HG02938 (cell line): Measurements from ENCODE around the gene C1orf216.
"Not testable (repeated sequence)": the region's sequence is repeated elsewhere in the genome, so short reads cannot be mapped to it uniquely, and the experiment has no call there.

Experiments
- ATAC-seq: cut with Tn5 transposase; IDR thresholded peaks from one replicate; pipeline ENCODE4 v1.9.1; 2021; ENCODE audit warnings: mild to moderate bottlenecking, moderate library complexity; ENCODE audit not compliant: unreplicated experiment

Gene C1orf216

DNA sequence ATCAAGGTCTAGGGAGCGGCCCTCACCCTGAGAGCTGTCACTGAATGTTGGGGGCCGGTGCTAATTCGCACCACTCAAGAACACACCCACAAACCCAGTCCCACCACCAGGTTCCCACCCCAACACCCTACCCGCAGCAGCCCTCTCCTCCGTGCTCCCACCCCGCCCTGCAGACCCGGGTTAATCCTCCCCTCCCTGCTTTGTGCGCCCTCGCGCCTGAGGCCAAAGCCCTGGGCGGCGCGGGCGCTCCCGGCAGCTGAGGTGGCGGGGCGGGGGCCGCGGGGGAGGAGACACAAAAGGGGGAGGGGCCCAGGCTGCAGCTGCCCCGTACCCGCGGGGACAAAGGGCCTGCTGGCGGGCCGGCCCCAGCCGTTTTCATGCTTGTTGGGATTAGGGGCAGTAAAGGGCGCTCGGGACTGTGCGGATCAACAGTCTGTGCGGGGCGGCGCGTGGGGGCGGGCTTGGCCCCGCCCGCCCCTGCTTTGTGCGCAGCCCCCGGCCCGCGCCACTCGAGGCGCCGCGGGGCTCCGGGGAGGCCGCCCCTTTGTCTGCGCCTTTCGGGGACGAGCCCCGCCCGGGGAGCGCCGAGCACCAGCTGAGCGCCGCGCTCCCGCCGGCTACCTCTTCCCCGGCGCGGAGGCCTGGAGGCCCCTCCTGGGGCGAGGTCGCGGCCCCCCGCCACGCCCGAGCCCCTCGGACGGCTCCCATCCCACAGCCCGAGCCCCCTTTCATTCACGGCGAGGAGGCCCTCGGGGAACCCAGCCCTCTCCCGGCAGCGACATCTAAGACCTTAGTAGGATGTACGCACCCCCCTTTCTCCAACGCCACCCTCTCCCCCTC, 10.9 kb downstream of the C1orf216 start:
- no peak for ATAC-seq

- ATAC-seq: no peak
These were observed 11.7 kb downstream of the C1orf216 start for GRCh38 chr1:35706846-35707600.

DNA sequence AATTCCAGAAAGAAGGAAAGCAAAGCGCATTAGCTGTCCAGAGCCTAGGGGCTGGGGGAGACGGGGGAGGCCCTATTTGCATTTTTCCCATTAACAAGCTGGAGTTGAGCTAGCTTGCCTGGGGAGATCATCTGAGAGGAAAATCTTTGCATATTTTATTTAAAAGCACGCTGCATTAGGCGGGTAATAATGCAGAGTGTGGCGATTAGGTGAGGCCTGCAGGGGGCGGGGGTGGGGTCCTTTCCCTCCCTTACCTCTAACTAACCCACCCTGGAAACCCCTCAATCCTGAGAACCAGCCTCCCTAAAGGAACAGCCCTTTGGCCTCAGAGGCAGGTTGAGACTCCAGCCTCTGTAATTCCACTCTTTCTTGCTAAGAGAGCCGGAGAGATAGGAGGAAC, 16.2 kb downstream of the C1orf216 start:
- no peak for ATAC-seq

GRCh38 chr1:35699152-35699551, 19.5 kb downstream of the C1orf216 start:
- not testable (repeated sequence) for ATAC-seq

DNA sequence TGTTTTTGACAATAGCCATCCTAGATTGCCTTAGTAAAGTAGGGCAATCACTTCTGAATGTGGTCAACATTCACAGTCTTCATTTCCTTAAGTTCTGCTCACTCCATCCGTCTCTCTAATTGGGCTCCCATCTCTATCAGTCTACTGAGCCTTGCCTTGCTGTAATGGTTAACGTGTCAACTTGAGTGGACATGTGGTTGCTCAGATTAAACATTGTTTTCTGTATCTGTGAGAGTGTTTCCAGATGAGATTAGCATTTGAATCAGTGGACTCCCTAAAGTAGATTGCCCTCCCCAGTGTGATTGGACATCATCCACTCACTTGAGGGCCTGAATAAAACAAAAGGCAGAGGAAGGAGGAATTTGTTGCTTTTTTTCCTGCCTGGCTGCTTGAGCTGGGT, 26.4 kb downstream of the C1orf216 start:
- no peak for ATAC-seq

DNA sequence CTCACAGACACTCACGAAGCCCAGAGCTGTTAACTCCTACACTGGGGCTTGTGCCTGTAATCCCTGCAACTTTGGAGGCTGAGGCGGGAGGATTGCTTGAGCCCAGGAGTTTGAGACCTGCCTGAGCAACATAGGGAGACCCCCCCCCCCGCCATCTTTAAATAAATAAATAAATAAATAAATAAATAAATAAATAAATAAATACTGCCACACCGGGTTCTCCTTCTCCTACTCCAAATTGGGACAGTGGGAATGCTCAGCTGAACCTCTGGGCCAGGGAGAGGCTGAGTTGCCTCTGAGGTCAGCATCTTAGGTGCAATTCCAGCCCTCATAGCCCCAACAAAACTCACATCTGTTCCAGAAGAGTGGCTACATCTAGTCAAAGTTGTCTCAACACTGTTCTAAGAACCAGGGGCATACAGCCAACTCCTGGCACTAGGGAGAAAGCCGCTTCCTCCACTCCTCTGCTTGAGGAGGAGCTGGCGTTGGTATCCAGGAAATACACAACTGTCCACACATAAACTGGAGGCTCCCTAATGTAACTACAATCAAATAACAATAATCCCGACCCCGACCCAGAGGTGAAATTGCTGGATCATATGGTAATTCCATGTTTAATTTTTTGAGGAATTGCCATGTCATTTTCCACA, 27.0 kb downstream of the C1orf216 start:
- ATAC-seq: no peak

DNA sequence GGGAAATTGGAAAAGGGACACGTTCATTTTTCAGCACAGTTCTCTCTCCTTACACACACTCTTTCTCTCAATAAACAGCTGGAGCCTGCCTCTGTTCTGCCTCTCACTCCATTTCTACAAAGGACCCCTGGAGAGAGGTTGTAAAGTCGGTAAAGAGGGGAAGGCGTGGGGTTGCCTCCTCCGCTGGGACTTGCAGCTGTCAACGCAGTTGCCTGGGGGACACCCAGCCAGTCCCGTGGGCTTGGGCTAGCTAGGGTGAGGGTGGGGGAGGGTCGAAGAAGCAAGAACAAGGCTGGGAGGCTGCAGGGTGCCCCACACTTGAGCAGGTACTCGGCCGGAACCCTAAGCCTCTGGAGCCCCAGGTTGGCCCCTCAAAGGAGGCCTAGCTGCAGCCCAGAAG, 27.6 kb downstream of the C1orf216 start:
- ATAC-seq: no peak

GRCh38 chr1:35690103-35690502, 28.6 kb downstream of the C1orf216 start:
- not testable (repeated sequence) for ATAC-seq

DNA sequence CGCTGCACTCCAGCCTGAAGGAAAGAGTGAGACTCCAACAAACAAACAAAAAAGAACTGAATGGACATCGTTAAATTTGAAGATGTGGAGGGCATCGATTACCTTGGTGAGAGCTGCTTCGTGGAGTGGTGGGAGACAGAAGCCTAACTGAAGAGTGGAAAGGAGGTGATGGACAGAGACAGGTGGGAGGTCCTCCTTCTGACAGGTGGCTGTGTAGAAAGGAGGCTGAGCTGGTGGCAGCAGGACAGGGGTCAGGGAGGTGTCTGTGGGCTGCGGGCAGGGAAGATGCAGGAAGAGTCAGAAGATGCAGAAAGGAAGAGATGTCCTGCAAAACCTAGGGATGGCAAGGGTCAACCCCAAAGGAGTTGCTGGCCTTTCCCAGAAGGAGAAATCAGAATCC, 30.5 kb downstream of the C1orf216 start:
- ATAC-seq: no peak

- ATAC-seq: no peak
These were observed 35.7 kb downstream of the C1orf216 start for GRCh38 chr1:35683012-35683411.

- ATAC-seq: no peak
These were observed 38.4 kb downstream of the C1orf216 start for GRCh38 chr1:35680271-35680670.

DNA sequence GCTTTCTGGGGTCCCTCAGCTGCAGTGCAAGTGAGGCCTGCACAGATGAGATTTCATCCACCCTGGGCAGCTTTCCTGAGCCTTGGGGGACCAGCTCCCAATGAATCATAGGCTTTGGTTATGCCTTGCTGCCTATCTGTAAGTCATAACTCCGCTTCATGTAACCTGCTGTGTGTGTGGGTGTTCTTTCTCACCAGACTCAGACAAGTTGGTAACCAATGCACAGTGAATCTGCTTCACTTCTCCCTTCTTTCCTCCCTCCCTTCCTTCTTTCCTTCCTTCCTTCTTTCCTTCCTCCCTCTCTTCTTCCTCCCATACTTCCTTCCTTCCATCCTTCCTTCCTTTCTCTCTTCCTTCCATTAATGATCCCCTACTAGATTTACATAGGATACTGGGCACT, 42.9 kb downstream of the C1orf216 start:
- no peak for ATAC-seq

DNA sequence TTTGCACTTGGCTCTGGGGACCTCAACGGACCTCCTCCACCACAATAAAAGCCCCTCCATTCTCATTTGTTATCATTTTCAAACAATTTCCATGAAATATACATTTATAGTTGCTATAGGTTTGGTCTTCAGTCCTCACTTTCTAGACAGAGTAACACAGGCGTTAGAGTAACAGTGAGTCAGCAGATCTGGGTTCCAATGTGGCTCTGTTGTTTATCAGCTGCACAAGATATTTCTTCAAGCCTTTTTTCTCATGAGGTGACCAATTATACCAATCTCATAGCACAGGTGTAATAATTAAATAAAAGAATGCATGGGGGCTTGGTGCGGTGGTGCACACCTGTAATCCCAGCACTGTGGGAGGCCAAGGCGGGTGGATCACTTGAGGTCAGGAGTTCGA, 44.6 kb downstream of the C1orf216 start:
- ATAC-seq: no peak

DNA sequence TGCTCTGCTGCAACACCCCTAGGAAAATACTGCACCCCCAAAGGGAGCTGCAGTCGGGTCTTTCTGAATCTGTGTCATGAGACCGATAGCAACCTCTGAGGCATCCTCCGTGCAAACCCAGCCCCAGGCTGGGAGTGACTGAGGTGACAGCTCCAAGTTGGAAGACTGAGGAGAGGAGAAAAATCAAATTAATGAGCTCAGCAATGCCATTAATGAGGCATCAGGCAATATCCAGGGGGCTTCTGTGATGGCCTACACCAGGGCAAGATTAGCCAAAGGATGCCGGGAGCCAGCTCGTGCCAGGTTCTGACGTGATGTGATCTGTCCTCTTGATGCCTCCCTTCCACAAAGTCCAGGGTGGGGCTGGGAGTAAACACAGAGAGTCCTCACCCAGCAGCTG, 46.6 kb downstream of the C1orf216 start:
- no peak for ATAC-seq

DNA sequence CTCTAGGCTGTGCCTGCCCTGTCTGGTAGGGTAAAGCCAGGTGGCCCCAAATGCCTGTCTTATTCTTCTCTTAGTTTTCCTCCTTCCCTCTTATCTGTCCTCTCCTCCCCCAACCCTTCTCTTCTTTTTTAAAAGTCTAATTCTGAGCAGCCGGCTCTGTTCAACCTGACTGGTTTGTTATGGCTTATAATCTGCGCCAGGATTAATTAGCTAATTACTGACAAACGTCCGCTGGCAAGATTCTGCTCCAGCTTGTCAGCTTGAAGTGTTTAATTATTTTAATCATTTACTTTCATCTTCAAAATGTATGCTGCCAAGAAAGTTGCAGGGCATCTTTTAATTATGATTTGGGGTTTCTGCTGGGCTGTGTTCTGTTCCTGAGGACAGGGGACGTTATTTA, 50.2 kb downstream of the C1orf216 start:
- no peak for ATAC-seq

DNA sequence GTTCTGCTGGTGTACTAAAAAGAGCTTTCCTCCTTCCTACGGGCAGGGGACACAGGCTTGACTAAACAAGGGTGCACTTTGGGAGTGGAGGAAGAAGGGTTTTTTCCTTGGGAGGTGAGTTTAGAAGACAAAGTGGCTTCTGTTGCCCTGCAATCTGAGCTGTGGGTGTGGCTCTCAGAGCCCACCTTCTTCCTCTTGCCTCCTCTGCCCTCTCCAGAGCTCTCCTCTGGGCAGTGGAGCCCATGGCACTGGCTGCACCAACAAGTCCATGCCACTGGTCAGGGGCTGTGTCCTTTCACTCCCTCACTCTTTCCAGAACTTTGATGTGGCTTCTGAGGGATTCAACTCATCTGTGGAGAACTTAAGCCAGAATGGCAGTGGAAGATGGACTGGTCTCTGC, 51.8 kb downstream of the C1orf216 start:
- ATAC-seq: no peak

GRCh38 chr1:35666216-35666615, 52.5 kb downstream of the C1orf216 start:
- ATAC-seq: no peak
